ENCODE results near the gene SMR3B. TPM values are rescaled to one million over a fixed set of nuclear protein-coding genes. Genes with fewer than 3 reads are reported as not detected.

SMR3B gene
- total RNA-seq, 2 experiments from 2014 or later, result not detected

- DNase-seq, result no peak
- ATAC-seq, result no peak
- ChIA-PET POLR2A (no interaction called here), CTCF (no interaction called here)
- Mint-ChIP-seq H3K4me1 (ENCODE audit: low read depth) (no peaks in the 10 kb centered on the region), H3K4me3 (no peak overlapping the region), H3K9me3 (ENCODE audit: insufficient read depth) (no peaks in the 10 kb centered on the region), H3K27me3 (ENCODE audit: low read depth) (no peaks in the 10 kb centered on the region), H3K36me3 (ENCODE audit: low read depth) (no peaks in the 10 kb centered on the region), H3K27ac (no peak overlapping the region)
Observed at GRCh38 chr4:70392057-70392776, 9.3 kb downstream of the SMR3B start.

GRCh38 chr4:70397580-70397979 lies 14.6 kb downstream of the SMR3B start, which contains the start of gene OPRPN:
OPRPN (plus strand) TSS chr4:70397940; CDS start chr4:70399286, 1,346 bp downstream.
- DNase-seq (no peak), ATAC-seq (no peak)
- H3K27ac Mint-ChIP-seq, result no peak within 1 kb of the TSS
- H3K4me1 Mint-ChIP-seq (ENCODE audit: low read depth), result no peaks in the 10 kb centered on the region
- no peaks in the 10 kb centered on the region for H3K36me3 Mint-ChIP-seq (ENCODE audit: low read depth)
- no peaks in the 10 kb centered on the region for H3K9me3 Mint-ChIP-seq (ENCODE audit: insufficient read depth)
- no peaks in the 10 kb centered on the region for H3K27me3 Mint-ChIP-seq (ENCODE audit: low read depth)
- ChIA-PET CTCF (no interaction called here), POLR2A (no interaction called here)
- H3K4me3 Mint-ChIP-seq, result no peak within 1 kb of the TSS

- no peak overlapping the region for H3K27ac Mint-ChIP-seq
- no peaks in the 10 kb centered on the region for H3K9me3 Mint-ChIP-seq (ENCODE audit: insufficient read depth)
- CTCF ChIA-PET, result no interaction called here
- POLR2A ChIA-PET, result no interaction called here
- DNase-seq, result no peak
- ATAC-seq, result no peak
- H3K4me1 Mint-ChIP-seq (ENCODE audit: low read depth), result no peaks in the 10 kb centered on the region
- H3K36me3 Mint-ChIP-seq (ENCODE audit: low read depth), result no peaks in the 10 kb centered on the region
- no peak overlapping the region for H3K4me3 Mint-ChIP-seq
- no peaks in the 10 kb centered on the region for H3K27me3 Mint-ChIP-seq (ENCODE audit: low read depth)
Observed at GRCh38 chr4:70399319-70399718, 16.4 kb downstream of the SMR3B start.

- Mint-ChIP-seq H3K4me1 (ENCODE audit: low read depth) (no peaks in the 10 kb centered on the region), H3K27ac (no peak overlapping the region), H3K36me3 (ENCODE audit: low read depth) (no peaks in the 10 kb centered on the region), H3K4me3 (no peak overlapping the region), H3K27me3 (ENCODE audit: low read depth) (no peaks in the 10 kb centered on the region), H3K9me3 (ENCODE audit: insufficient read depth) (no peaks in the 10 kb centered on the region)
- POLR2A ChIA-PET, result no interaction called here
- ATAC-seq (no peak), DNase-seq (no peak)
- CTCF ChIA-PET, result no interaction called here
Observed at GRCh38 chr4:70402762-70403161, 19.8 kb downstream of the SMR3B start.

GRCh38 chr4:70405765-70406164 lies 22.8 kb downstream of the SMR3B start:
- H3K4me1 Mint-ChIP-seq (ENCODE audit: low read depth), result no peaks in the 10 kb centered on the region
- ATAC-seq (no peak), DNase-seq (no peak)
- POLR2A ChIA-PET, result no interaction called here
- no peaks in the 10 kb centered on the region for H3K9me3 Mint-ChIP-seq (ENCODE audit: insufficient read depth)
- no peak overlapping the region for H3K27ac Mint-ChIP-seq
- CTCF ChIA-PET, result no interaction called here
- no peaks in the 10 kb centered on the region for H3K36me3 Mint-ChIP-seq (ENCODE audit: low read depth)
- H3K27me3 Mint-ChIP-seq (ENCODE audit: low read depth), result no peaks in the 10 kb centered on the region
- H3K4me3 Mint-ChIP-seq, result no peak overlapping the region

GRCh38 chr4:70425306-70425705 lies 42.4 kb downstream of the SMR3B start:
- H3K4me3 Mint-ChIP-seq, result no peak overlapping the region
- DNase-seq (no peak), ATAC-seq (no peak)
- ChIA-PET CTCF (no interaction called here), POLR2A (no interaction called here)
- no peaks in the 10 kb centered on the region for H3K36me3 Mint-ChIP-seq (ENCODE audit: low read depth)
- H3K9me3 Mint-ChIP-seq (ENCODE audit: insufficient read depth), result no peaks in the 10 kb centered on the region
- no peaks in the 10 kb centered on the region for H3K27me3 Mint-ChIP-seq (ENCODE audit: low read depth)
- no peak overlapping the region for H3K27ac Mint-ChIP-seq
- H3K4me1 Mint-ChIP-seq (ENCODE audit: low read depth), result no peaks in the 10 kb centered on the region

GRCh38 chr4:70426789-70427188 lies 43.9 kb downstream of the SMR3B start:
- H3K27me3 Mint-ChIP-seq (ENCODE audit: low read depth), result no peaks in the 10 kb centered on the region
- H3K36me3 Mint-ChIP-seq (ENCODE audit: low read depth), result no peaks in the 10 kb centered on the region
- H3K4me3 Mint-ChIP-seq, result no peak overlapping the region
- no peaks in the 10 kb centered on the region for H3K9me3 Mint-ChIP-seq (ENCODE audit: insufficient read depth)
- CTCF ChIA-PET, result no interaction called here
- no peak for ATAC-seq
- H3K4me1 Mint-ChIP-seq (ENCODE audit: low read depth), result no peaks in the 10 kb centered on the region
- no peak overlapping the region for H3K27ac Mint-ChIP-seq
- no peak for DNase-seq
- POLR2A ChIA-PET, result no interaction called here

- no peak overlapping the region for H3K4me3 Mint-ChIP-seq
- H3K36me3 Mint-ChIP-seq (ENCODE audit: low read depth), result no peaks in the 10 kb centered on the region
- POLR2A ChIA-PET, result no interaction called here
- ATAC-seq, result no peak
- H3K27me3 Mint-ChIP-seq (ENCODE audit: low read depth), result no peaks in the 10 kb centered on the region
- no peaks in the 10 kb centered on the region for H3K4me1 Mint-ChIP-seq (ENCODE audit: low read depth)
- no peaks in the 10 kb centered on the region for H3K9me3 Mint-ChIP-seq (ENCODE audit: insufficient read depth)
- CTCF ChIA-PET, result no interaction called here
- no peak overlapping the region for H3K27ac Mint-ChIP-seq
- DNase-seq, result no peak
Observed at GRCh38 chr4:70437197-70437596, 54.3 kb downstream of the SMR3B start.

Other genes with a start within 250 kb of the SMR3B start
- not detected for gene PRR27, start 228.9 kb upstream of the SMR3B start, total RNA-seq
- gene ODAM, start 187.4 kb upstream of the SMR3B start, total RNA-seq, result not detected
- gene FDCSP, start 157.0 kb upstream of the SMR3B start, total RNA-seq, result not detected
- gene CSN3, start 140.5 kb upstream of the SMR3B start, total RNA-seq, result not detected
- gene CABS1, start 48.1 kb upstream of the SMR3B start, total RNA-seq, result not detected
- gene SMR3A, start 22.4 kb upstream of the SMR3B start, total RNA-seq, result not detected
- not detected for gene OPRPN, start 14.8 kb downstream of the SMR3B start, total RNA-seq
- gene MUC7, start 89.1 kb downstream of the SMR3B start, total RNA-seq, result not detected
- not detected for gene AMTN, start 135.4 kb downstream of the SMR3B start, total RNA-seq
- not detected for gene AMBN, start 209.1 kb downstream of the SMR3B start, total RNA-seq
- gene ENAM, start 245.6 kb downstream of the SMR3B start, total RNA-seq, result not detected